GM12801 (cell line): ENCODE data around the gene HBP1.

Source experiments
- CTCF ChIP-seq: IDR thresholded peaks from one replicate; pipeline ENCODE4 v1.5.1; 2011; ENCODE audit warnings: control low read depth; ENCODE audit not compliant: insufficient read length; ENCODE audit errors: extremely low read depth

HBP1 gene

DNA sequence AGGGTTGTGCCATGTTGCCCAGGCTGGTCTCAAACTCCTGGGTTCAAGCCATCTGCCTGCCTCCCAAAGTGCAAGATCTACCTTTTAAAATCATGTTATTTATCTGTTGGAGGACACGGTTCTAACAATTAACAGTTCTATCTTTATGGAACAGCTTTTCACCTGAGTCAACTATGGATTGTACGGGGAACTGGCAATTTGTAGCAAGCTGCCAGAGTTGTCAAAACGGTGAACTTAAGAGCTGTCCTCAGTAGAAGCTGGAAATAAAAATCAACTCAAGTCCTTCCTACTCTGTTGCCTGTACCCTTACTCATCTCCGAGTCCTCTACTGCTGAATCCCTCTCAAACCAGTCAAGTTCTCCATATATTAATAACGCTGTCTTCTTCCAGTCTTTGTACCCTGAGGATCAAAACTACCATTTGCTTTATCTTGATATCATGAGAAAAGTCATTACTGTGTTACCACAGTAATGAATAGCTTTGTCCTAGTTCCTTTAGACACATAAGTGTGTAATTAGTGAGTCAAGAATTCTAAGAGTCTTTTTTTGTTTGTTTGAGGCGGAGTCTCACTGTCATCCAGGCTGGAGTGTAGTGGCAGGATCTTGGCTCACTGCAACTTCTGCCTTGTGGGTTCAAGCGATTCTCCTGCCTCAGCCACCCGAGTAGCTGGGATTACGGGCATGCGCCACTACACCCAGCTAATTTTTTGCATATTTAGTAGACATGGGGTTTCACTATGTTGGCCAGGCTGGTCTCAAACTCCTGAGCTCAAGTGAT is 28.2 kb downstream of the HBP1 start:
- TF ChIP-seq CTCF: no peak

DNA sequence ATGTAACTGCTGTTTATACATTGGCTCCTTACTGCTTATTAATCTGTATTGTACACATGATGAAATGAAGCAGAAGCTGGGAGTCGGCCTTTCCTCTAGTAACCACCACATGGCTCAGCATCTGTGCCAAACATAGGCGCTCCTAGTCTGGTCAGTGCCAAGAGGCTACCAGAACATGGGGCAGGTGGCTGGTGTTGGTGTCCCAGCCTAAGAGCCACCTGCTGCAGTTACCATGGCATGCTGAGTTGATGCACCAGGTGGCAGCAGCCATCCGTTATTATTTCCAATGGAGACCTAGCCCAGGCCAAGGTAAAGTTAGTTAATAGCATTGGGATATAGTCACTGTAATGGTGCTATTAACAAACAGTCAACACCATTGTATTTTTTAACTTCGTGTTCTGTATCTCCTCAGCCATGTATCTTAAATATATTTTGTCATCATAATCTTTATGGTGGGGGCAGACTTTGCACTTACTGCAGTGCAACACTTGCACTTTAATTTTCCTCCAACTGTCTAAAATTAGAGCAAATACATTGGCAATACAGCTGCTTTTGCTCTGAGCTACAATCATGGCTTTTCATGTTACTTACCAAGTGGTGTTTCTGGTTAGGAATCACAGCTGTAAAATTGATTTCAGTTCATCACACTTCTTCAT is 33.1 kb downstream of the HBP1 start:
- no peak for TF ChIP-seq CTCF

DNA sequence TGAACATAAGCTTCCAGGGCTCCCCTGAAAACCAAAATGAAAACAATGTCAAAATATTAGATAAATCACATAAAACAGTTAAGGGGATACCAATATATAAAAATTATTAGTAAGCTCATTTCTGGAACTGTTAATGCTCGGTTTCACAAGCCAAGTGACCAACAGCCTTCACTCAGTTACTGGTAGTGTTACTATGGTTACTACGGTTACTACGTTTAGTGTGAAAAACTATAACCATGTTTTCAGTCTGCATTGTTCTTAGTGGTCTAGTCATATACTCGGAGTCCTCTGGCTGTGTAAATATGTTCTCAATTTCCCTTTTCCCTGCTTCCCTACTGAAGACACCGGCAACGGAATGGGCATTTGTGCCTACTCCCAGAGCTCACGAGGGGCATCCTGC is 34.8 kb downstream of the HBP1 start:
- TF ChIP-seq CTCF: no peak

GRCh38 chr7:107206136-107206535 is 37.3 kb downstream of the HBP1 start:
- no peak for TF ChIP-seq CTCF

DNA sequence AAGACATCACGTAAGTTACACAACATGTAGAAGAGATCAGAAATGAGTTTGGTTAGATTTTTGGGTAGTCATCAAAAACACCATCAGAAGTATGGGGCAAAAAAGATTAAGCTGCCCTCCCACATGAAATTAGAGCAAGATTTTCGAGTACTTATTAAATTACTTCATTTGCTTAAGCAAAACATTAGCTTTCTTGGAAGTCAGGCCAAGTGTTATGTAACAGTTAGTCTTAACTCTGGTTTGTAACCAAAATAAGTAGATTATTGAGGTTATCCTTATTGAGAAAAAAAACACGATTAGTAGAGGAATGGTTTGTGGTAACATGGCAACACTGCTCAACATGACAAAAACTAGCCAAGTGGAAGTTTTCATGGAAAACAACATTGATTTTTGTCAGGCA is 37.9 kb downstream of the HBP1 start:
- TF ChIP-seq CTCF: no peak

GRCh38 chr7:107207459-107207858 is 38.7 kb downstream of the HBP1 start:
- no peak for TF ChIP-seq CTCF

DNA sequence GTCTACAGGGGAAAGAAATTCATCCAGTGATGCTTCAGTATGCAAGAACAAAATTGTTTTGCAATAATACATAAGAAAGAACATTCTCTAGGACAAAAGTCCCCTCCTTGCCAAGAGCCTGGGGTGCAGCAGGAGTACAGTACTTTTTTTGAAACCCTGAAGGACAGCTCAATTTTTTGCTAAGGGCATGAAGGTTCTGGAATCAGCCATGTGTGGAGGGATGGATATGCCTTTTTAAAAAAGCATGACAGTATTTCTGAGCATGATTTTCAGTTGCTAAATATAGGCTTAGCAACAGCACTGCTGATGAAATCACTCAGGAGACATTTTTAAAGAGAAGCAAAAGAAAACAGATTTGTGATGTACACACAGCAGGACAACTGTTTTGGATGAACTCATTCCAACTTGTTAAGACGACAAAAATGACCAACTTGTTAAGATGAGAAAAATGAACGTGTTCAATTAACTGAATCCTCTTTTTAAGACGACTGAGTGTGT is 39.3 kb downstream of the HBP1 start:
- TF ChIP-seq CTCF: no peak
